ENCODE measurements around the gene MX1.

The MX1 gene

GRCh38 chr21:41494242-41494641, 68.2 kb downstream of the MX1 start:
- DNase-seq = no peak

- no peak for DNase-seq
These were observed 71.0 kb downstream of the MX1 start for GRCh38 chr21:41497008-41497407.

GRCh38 chr21:41497788-41498187, 71.7 kb downstream of the MX1 start:
- no peak for DNase-seq

DNA sequence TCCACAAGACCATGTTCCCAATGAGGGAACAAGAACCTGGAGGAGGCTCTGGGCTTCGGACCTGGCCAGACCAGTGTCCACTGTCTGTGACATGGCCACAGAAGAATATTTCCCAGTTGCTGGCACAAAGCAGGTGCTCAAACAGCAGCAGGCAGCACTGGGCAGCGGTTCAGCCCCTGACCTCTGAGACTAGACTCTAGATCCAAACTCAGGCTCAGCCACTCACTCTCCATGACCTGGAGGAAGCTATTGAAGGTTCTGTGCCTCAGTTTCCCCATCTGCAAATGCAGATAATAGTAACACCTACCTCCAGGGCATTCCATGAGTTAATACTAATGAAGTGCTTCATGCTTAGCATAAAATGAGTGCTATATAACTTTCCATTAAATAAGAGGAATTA, 73.9 kb downstream of the MX1 start:
- no peak for DNase-seq

DNA sequence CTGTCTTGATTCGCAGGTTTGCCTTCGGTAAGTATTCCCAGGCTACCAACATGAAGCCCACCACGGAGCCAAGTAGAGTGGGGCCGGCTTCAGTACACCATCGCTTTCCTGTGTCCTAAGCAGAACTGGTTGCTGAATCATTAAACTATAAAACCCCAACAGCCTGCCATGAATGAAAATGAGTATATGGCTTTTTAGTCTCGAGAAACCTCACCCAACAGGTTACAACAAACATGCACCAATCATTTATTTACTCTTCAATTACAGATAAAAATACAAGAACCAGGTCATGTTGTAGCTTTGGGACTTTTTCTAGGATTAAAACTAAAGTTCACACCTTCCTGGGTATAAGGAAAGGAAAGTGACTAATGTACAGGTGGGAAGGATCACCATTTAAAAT, 74.3 kb downstream of the MX1 start:
- no peak for DNase-seq

GRCh38 chr21:41500931-41501381, 74.9 kb downstream of the MX1 start:
- peak; percentile 27 for DNase-seq

GRCh38 chr21:41501919-41502318, 75.9 kb downstream of the MX1 start:
- DNase-seq = no peak

- no peak for DNase-seq
These were observed 77.3 kb downstream of the MX1 start for GRCh38 chr21:41503331-41503730.

- DNase-seq = peak; percentile 21
These were observed 78.0 kb downstream of the MX1 start for GRCh38 chr21:41504030-41504429.

DNA sequence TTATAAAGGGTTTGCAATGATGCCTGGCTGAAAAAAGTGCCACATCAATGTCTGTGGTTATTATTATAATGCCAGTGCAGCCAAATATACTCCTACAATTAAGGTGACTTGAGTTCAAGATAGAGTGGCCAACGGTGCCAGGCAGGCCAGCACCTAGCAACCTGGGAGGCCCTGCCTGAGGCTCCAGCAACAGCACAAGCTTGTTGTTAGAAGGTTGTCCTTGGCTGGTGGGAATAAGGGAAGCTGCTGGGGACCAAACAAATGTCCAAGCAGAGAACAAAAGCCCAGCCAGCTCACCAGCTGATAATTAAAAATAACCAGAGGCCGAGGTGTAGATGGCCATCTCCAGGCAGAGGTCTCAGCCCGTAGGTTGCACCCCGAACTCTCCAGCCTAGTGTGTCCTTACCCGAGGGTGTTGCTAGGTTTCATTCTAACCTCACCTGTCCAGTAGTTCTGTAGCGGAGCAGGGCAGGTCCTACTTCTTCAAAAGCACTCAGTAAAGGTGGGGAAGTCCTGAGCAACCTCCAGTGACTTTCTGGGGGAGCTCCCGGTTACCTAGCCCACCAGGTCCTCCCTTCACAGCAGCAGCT, 80.1 kb downstream of the MX1 start:
- no peak for DNase-seq

DNA sequence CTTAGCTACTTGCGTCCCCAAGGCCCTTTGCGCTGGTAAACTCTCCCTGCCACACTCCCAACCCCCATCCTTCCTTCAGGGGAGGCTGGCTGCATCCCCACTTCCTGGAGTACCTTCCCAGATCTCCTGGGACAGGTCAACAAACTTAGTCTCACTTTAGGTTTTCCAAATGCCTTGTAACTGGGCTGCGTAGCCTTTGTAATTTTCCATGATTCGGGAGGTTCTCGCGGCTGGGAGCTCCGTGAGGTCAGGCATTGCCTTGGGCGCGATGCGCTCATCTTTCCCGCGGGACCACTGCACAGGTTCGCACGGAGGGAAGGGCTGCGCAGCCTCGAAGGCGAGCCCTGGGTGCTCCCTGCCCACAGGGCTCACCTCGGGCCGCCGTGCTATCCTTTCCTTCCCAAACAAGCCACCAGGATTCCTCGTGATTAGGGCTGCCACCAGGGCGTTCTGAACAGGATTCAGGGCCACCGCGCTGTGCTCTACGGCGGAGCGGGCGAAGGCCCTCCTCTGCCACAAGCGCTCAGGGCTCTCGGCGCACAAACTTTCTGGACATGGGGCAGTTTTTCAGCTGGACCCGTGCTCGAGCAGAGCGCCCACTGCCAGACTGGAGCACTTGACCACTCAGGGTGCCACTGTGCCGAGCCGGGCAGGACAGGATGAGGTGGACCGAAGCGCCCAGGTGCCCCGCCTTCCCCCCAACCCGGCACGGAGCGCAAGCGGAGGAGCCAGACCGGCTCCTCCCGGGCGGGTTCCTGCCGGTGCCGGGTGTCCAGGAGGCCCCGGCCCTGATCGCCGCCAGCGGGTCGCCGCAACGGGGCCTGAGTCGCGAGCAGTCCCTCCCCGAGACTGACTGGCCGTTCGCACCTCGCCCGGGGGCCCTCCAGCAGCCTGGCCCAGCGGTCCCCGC, 80.8 kb downstream of the MX1 start:
- DNase-seq = peak; percentile 13

GRCh38 chr21:41507521-41508414, 81.7 kb downstream of the MX1 start, which contains the start of gene TMPRSS2:
TSS of gene TMPRSS2 (minus strand) at chr21:41508158. CDS start at chr21:41498133, 10,025 bp downstream.
- DNase-seq = peak; percentile 21

GRCh38 chr21:41508415-41509144, 82.5 kb downstream of the MX1 start:
- DNase-seq = no peak

All from DMS79 treated with DMSO at 0.1 percent for 48 hours (cell line).